Measurements from ENCODE around the gene EXOC1L.

Gene EXOC1L

DNA sequence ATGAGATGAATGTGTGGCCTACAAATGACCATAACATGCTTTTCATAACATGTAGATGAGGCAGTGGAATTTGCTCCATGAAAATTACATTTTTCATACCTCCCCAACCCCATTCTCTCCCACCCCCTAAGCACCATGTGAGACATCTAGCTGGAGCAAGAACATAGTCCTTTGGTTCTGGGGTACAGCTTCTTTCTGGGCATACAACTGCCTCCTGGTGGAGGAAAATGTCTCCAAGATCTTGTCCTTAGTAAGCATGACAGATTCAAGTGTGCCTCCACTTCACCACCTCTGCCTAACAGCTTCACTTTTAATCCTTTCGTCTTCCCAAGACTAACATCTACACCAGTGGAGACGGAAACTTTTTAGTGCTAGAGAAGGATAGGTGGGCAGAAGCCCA, 8.0 kb downstream of the EXOC1L start:
- TF ChIP-seq SIN3A (IDR thresholded peaks at IDR 0.05; ENCODE audit: borderline replicate concordance, insufficient read depth, low read length) (no peak), POLR2AphosphoS5 (IDR thresholded peaks at IDR 0.05; ENCODE audit: low read depth, low read length) (no peak)
- TF ChIP-seq, protein P1, sequence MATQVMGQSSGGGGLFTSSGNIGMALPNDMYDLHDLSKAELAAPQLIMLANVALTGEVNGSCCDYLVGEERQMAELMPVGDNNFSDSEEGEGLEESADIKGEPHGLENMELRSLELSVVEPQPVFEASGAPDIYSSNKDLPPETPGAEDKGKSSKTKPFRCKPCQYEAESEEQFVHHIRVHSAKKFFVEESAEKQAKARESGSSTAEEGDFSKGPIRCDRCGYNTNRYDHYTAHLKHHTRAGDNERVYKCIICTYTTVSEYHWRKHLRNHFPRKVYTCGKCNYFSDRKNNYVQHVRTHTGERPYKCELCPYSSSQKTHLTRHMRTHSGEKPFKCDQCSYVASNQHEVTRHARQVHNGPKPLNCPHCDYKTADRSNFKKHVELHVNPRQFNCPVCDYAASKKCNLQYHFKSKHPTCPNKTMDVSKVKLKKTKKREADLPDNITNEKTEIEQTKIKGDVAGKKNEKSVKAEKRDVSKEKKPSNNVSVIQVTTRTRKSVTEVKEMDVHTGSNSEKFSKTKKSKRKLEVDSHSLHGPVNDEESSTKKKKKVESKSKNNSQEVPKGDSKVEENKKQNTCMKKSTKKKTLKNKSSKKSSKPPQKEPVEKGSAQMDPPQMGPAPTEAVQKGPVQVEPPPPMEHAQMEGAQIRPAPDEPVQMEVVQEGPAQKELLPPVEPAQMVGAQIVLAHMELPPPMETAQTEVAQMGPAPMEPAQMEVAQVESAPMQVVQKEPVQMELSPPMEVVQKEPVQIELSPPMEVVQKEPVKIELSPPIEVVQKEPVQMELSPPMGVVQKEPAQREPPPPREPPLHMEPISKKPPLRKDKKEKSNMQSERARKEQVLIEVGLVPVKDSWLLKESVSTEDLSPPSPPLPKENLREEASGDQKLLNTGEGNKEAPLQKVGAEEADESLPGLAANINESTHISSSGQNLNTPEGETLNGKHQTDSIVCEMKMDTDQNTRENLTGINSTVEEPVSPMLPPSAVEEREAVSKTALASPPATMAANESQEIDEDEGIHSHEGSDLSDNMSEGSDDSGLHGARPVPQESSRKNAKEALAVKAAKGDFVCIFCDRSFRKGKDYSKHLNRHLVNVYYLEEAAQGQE (IDR thresholded peaks at IDR 0.05; ENCODE audit: insufficient read depth in 1 of 2, low read depth in 2 of 2, low read length in 2 of 2): no peak

DNA sequence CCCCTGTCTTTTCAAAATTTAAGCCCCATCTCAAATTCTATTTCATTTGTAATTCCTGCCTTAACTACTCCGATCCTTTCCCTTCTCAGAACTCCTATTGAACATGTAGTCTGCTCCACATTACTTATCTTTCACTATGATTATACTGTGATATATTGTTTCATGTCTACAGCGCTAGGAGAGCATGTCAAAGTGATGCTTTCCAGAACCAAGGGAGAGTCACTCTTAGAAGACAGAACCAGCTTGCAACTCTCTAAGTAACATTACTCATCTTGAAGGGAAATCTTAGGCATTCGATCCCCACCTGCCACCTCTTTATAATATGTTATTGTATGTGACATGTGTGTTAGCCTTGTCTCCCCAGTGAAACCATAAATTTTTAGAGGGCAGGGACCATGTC, 10.5 kb downstream of the EXOC1L start:
- no peak for TF ChIP-seq FOXP2 (optimal IDR thresholded peaks at IDR 0.05; ENCODE audit: borderline replicate concordance, extremely low read depth, extremely low read length, insufficient read depth)
- no peak for TF ChIP-seq POLR2AphosphoS5 (IDR thresholded peaks at IDR 0.05; ENCODE audit: low read depth, low read length)
- TF ChIP-seq SIN3A (IDR thresholded peaks at IDR 0.05; ENCODE audit: borderline replicate concordance, insufficient read depth, low read length): no peak
- TF ChIP-seq, protein P1 (IDR thresholded peaks at IDR 0.05; ENCODE audit: insufficient read depth in 1 of 2, low read depth in 2 of 2, low read length in 2 of 2): no peak
- no peak for TF ChIP-seq TAF1 (IDR thresholded peaks at IDR 0.05; ENCODE audit: borderline replicate concordance, insufficient read depth, low read length)

DNA sequence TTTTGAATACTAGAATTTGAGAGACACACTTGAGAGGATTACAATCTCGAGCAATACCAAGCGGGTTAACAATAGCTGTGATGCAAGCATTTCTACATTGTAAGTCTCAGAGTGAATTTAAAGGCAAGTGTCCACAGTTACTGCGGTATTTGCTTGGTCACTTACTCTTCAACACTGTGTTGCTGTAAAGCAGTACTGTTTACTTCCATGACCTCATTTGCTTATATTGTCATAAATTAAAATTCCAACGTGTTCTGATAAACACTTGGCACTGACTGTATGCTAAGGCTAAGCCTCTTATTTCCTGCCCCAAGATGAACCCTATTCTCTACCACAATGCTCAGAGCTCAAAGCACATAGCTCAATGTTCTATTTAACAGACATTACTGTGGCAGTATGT, 11.1 kb downstream of the EXOC1L start:
- TF ChIP-seq SIN3A (IDR thresholded peaks at IDR 0.05; ENCODE audit: borderline replicate concordance, insufficient read depth, low read length): no peak
- TF ChIP-seq TAF1 (IDR thresholded peaks at IDR 0.05; ENCODE audit: borderline replicate concordance, insufficient read depth, low read length): no peak
- no peak for TF ChIP-seq FOXP2 (optimal IDR thresholded peaks at IDR 0.05; ENCODE audit: borderline replicate concordance, extremely low read depth, extremely low read length, insufficient read depth)
- no peak for TF ChIP-seq POLR2AphosphoS5 (IDR thresholded peaks at IDR 0.05; ENCODE audit: low read depth, low read length)
- TF ChIP-seq, protein P1 (IDR thresholded peaks at IDR 0.05; ENCODE audit: insufficient read depth in 1 of 2, low read depth in 2 of 2, low read length in 2 of 2): no peak

DNA sequence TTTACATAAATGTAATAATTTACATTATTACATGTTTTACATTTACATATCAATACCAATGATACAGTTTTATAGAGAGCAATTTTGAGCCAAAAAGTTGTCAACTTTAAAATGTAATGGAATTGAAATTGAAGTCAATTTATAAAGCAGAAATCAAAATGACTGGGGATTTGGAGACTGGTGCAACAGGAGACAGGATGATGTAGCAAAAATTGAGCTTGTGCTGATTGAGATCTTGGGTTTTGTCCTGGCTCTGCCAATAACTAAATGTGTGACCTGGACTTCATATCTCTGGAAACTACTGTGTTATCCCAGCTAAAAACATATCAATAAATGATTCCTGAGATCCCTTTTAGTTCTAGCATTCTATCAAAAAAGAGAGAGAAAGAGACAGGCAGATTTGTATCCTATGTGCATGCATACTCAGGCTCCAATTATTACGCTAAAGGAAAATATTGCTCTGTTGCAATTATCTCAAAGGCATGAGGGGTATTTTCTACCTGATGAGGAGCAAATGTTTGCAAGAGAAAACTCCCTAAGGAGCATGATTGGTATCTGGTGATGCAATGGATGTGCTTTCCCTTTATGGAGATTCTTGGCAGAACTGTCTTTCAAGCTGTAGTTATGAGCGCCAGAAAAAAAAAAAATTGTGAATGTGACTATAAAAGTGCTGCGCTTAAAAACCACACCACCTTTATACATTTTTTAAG, 14.7 kb downstream of the EXOC1L start:
- TF ChIP-seq TAF1 (IDR thresholded peaks at IDR 0.05; ENCODE audit: borderline replicate concordance, insufficient read depth, low read length) (no peak), SIN3A (IDR thresholded peaks at IDR 0.05; ENCODE audit: borderline replicate concordance, insufficient read depth, low read length) (no peak), POLR2AphosphoS5 (IDR thresholded peaks at IDR 0.05; ENCODE audit: low read depth, low read length) (no peak), FOXP2 (optimal IDR thresholded peaks at IDR 0.05; ENCODE audit: borderline replicate concordance, extremely low read depth, extremely low read length, insufficient read depth) (no peak)
- TF ChIP-seq, protein P1 (IDR thresholded peaks at IDR 0.05; ENCODE audit: insufficient read depth in 1 of 2, low read depth in 2 of 2, low read length in 2 of 2): no peak

DNA sequence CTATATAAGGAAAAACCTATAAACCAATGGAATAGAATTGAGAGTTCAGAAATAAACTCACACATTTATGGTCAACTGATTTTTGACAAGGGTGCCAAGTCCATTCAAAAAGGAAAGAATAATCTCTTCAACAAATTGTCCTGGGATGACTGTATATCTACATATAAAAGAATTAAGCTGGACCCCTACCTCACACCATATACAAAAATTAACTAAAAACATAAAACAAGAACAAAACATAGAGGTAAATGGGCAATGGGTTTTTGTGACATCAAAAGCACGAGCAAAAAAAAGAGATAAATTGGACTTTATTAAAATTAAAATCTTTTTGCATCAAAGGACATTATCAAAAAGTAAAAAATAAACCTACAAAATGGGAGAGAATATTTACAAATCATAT, 18.3 kb downstream of the EXOC1L start:
- no peak for TF ChIP-seq POLR2AphosphoS5 (IDR thresholded peaks at IDR 0.05; ENCODE audit: low read depth, low read length)
- TF ChIP-seq TAF1 (IDR thresholded peaks at IDR 0.05; ENCODE audit: borderline replicate concordance, insufficient read depth, low read length): no peak
- TF ChIP-seq SIN3A (IDR thresholded peaks at IDR 0.05; ENCODE audit: borderline replicate concordance, insufficient read depth, low read length): no peak
- TF ChIP-seq, protein P1 (IDR thresholded peaks at IDR 0.05; ENCODE audit: insufficient read depth in 1 of 2, low read depth in 2 of 2, low read length in 2 of 2): no peak
- no peak for TF ChIP-seq FOXP2 (optimal IDR thresholded peaks at IDR 0.05; ENCODE audit: borderline replicate concordance, extremely low read depth, extremely low read length, insufficient read depth)

Measured in PFSK-1 (cell line).